Activated T-cell treated with anti-CD3 and anti-CD28 coated beads, Interleukin-2, amount 50 U/mL, for 4 hours (primary cell): Measurements from ENCODE around the gene KRTAP22-1. TPM values are rescaled to one million over a fixed set of nuclear protein-coding genes. Genes with fewer than 3 reads are reported as not detected.

Source experiments
- total RNA-seq, 3 donors: library from RNA; stranded (reverse); gene quantifications; one replicate each; pipeline ENCODE4 v1.2.1, GENCODE V29; 2021

The KRTAP22-1 gene
- total RNA-seq, 3 donors from 2014 or later = not detected

Other genes with a start within 250 kb of the KRTAP22-1 start
- not detected for gene KRTAP13-2, start 228.8 kb upstream of the KRTAP22-1 start, total RNA-seq
- not detected for gene KRTAP13-1, start 205.1 kb upstream of the KRTAP22-1 start, total RNA-seq
- gene KRTAP13-3, start 175.2 kb upstream of the KRTAP22-1 start, total RNA-seq = not detected
- not detected for gene KRTAP13-4, start 170.9 kb upstream of the KRTAP22-1 start, total RNA-seq
- not detected for gene KRTAP15-1, start 160.8 kb upstream of the KRTAP22-1 start, total RNA-seq
- not detected for gene KRTAP19-1, start 120.7 kb upstream of the KRTAP22-1 start, total RNA-seq
- gene KRTAP19-2, start 113.7 kb upstream of the KRTAP22-1 start, total RNA-seq = not detected
- gene KRTAP19-3, start 109.1 kb upstream of the KRTAP22-1 start, total RNA-seq = not detected
- not detected for gene KRTAP19-4, start 103.9 kb upstream of the KRTAP22-1 start, total RNA-seq
- not detected for gene KRTAP19-5, start 98.9 kb upstream of the KRTAP22-1 start, total RNA-seq
- gene KRTAP19-6, start 59.2 kb upstream of the KRTAP22-1 start, total RNA-seq = not detected
- gene KRTAP19-7, start 39.8 kb upstream of the KRTAP22-1 start, total RNA-seq = not detected
- not detected for gene KRTAP22-2, start 10.7 kb upstream of the KRTAP22-1 start, total RNA-seq
- gene KRTAP6-3, start 8.6 kb upstream of the KRTAP22-1 start, total RNA-seq = not detected
- not detected for gene KRTAP6-2, start 2.2 kb upstream of the KRTAP22-1 start, total RNA-seq
- gene KRTAP6-1, start 12.8 kb downstream of the KRTAP22-1 start, total RNA-seq = not detected
- not detected for gene KRTAP20-1, start 15.3 kb downstream of the KRTAP22-1 start, total RNA-seq
- not detected for gene KRTAP20-4, start 19.5 kb downstream of the KRTAP22-1 start, total RNA-seq
- gene KRTAP20-2, start 34.1 kb downstream of the KRTAP22-1 start, total RNA-seq = not detected
- not detected for gene KRTAP20-3, start 41.8 kb downstream of the KRTAP22-1 start, total RNA-seq
- not detected for gene KRTAP21-3, start 117.7 kb downstream of the KRTAP22-1 start, total RNA-seq
- not detected for gene KRTAP21-2, start 146.2 kb downstream of the KRTAP22-1 start, total RNA-seq
- gene KRTAP21-1, start 154.3 kb downstream of the KRTAP22-1 start, total RNA-seq = not detected
- not detected for gene KRTAP8-1, start 212.2 kb downstream of the KRTAP22-1 start, total RNA-seq
- gene KRTAP7-1, start 228.7 kb downstream of the KRTAP22-1 start, total RNA-seq = not detected